Right atrium auricular region (tissue), 2 donors: ENCODE results near the gene SLC13A4. TPM values are rescaled to one million over a fixed set of nuclear protein-coding genes. Genes with fewer than 3 reads are reported as not detected.
"Not testable (repeated sequence)": the region's sequence is repeated elsewhere in the genome, so short reads cannot be mapped to it uniquely, and the experiment has no call there.

Experiments used
- DNase-seq: peaks from one replicate; pipeline ENCODE4 v3.0.0-alpha.2; 2019; ENCODE audit warnings: low spot score
- H3K27ac ChIP-seq, 2 donors: fragments of 200-600 bp; sonication (generic); 1 replicate in 1 of 2; 2 replicates in 1 of 2; pipeline ENCODE4 v1.5.1; 2016 to 2019
- H3K27me3 ChIP-seq, 2 donors: fragments of 200-600 bp; sonication (generic); one replicate each; pipeline versions ENCODE4 v1.5.1 to v1.6.0; 2017 to 2019
- H3K36me3 ChIP-seq: fragments of 200-600 bp; sonication (generic); one replicate; pipeline ENCODE4 v1.5.1; 2016
- H3K4me1 ChIP-seq, 2 donors: fragments of 200-600 bp; sonication (generic); one replicate each; pipeline versions ENCODE4 v1.5.1 to v1.6.0; 2017 to 2019
- H3K4me3 ChIP-seq, 2 donors: fragments of 200-600 bp; sonication (generic); 1 replicate in 1 of 2; 2 replicates in 1 of 2; pipeline ENCODE4 v1.5.1; 2017 to 2019; ENCODE audit warnings: mild to moderate bottlenecking in 1 of 2, moderate library complexity in 1 of 2
- H3K9me3 ChIP-seq, 2 donors: fragments of 200-600 bp; sonication (generic); one replicate each; pipeline ENCODE4 v1.5.1; 2019
- CTCF ChIP-seq, 2 donors: fragments of 200-600 bp; sonication (generic); IDR thresholded peaks; one replicate each; pipeline ENCODE4 v1.5.1; 2019; ENCODE audit warnings: antibody characterized with exemption in 2 of 2
- total RNA-seq, 2 donors: library from RNA; depleted of rRNA; stranded (reverse); fragments of >200 nt; gene quantifications; one replicate each; pipeline ENCODE4 v1.1.0, GENCODE V29; 2016

The SLC13A4 gene
- total RNA-seq, 2 donors from 2014 or later = 0.12 TPM; not detected in 1

GRCh38 chr7:135645296-135645904, 82.6 kb downstream of the SLC13A4 start:
- no peak for DNase-seq
- peak; percentile 53 to 77 for TF ChIP-seq CTCF (IDR thresholded peaks at IDR 0.05)
- Histone ChIP-seq H3K4me1 (no peaks in the 10 kb centered on the region), H3K4me3 (no peak overlapping the region), H3K36me3 (peaks cover 37% of the 10 kb centered on the region), H3K9me3 (no peaks in the 10 kb centered on the region), H3K27ac (no peak overlapping the region), H3K27me3 (no peaks in the 10 kb centered on the region)

GRCh38 chr7:135644729-135645128, 83.3 kb downstream of the SLC13A4 start:
- no peak for DNase-seq
- H3K36me3 ChIP-seq = peaks cover 38% of the 10 kb centered on the region
- no peaks in the 10 kb centered on the region for H3K27me3 ChIP-seq
- H3K4me3 ChIP-seq = no peak overlapping the region
- H3K27ac ChIP-seq = no peak overlapping the region
- no peaks in the 10 kb centered on the region for H3K9me3 ChIP-seq
- TF ChIP-seq CTCF (IDR thresholded peaks at IDR 0.05) = no peak
- H3K4me1 ChIP-seq = no peaks in the 10 kb centered on the region

GRCh38 chr7:135644154-135644553, 83.8 kb downstream of the SLC13A4 start:
- Histone ChIP-seq H3K9me3 (no peaks in the 10 kb centered on the region), H3K36me3 (peaks cover 38% of the 10 kb centered on the region), H3K27ac (no peak overlapping the region), H3K4me1 (no peaks in the 10 kb centered on the region), H3K27me3 (no peaks in the 10 kb centered on the region), H3K4me3 (no peak overlapping the region)
- no peak for TF ChIP-seq CTCF (IDR thresholded peaks at IDR 0.05)
- no peak for DNase-seq

- H3K27ac ChIP-seq, H3K4me1 ChIP-seq, DNase-seq, H3K27me3 ChIP-seq, H3K4me3 ChIP-seq, H3K9me3 ChIP-seq: not testable (repeated sequence)
- H3K36me3 ChIP-seq = peaks cover 52% of the 10 kb centered on the region
These were observed 88.3 kb downstream of the SLC13A4 start for GRCh38 chr7:135639690-135640089.

- Histone ChIP-seq H3K27me3 (no peaks in the 10 kb centered on the region), H3K4me1 (no peaks in the 10 kb centered on the region), H3K9me3 (no peaks in the 10 kb centered on the region), H3K4me3 (no peak overlapping the region), H3K36me3 (peaks cover 47% of the 10 kb centered on the region), H3K27ac (no peak overlapping the region)
- no peak for TF ChIP-seq CTCF (IDR thresholded peaks at IDR 0.05)
- DNase-seq = no peak
These were observed 93.7 kb downstream of the SLC13A4 start for GRCh38 chr7:135634191-135634878.

Other genes with a start within 250 kb of the SLC13A4 start
- gene CNOT4, start 218.1 kb downstream of the SLC13A4 start, total RNA-seq = 10 to 100 TPM; 23.3 to 25.3 TPM
- gene NUP205, start 170.3 kb downstream of the SLC13A4 start, total RNA-seq = 10 to 100 TPM; 14.3 to 17.2 TPM
- 10 to 100 TPM; 11.9 to 13.4 TPM for gene STMP1, start 65.7 kb downstream of the SLC13A4 start, total RNA-seq
- gene FAM180A, start 20.6 kb upstream of the SLC13A4 start, total RNA-seq = 1 to 10 TPM; 4.0 to 5.9 TPM
- 100 to 1,000 TPM in 1 of 2 donors, 10 to 100 TPM in 1; 91.9 to 103 TPM for gene MTPN, start 249.2 kb upstream of the SLC13A4 start, total RNA-seq